Fibroblast of lung (primary cell): Measurements from ENCODE around the gene CRYBG2. TPM values are rescaled to one million over a fixed set of nuclear protein-coding genes. Genes with fewer than 3 reads are reported as not detected.

Experiments
- DNase-seq, 2 donors: peaks; one replicate each; pipeline versions ENCODE4 v3.0.0 to v3.0.0-alpha.2; 2010; ENCODE audit warnings: low read depth in 2 of 2
- H2AFZ ChIP-seq: 2 replicates; pipeline ENCODE4 v1.5.1; 2012; ENCODE audit warnings: low read length, control low read depth, inconsistent platforms
- H3K27ac ChIP-seq: 2 replicates; pipeline ENCODE4 v1.5.1; 2011; ENCODE audit warnings: low read length, control low read depth; ENCODE audit not compliant: insufficient read depth
- H3K27me3 ChIP-seq: 2 replicates; pipeline ENCODE4 v1.5.1; 2011; ENCODE audit warnings: mild to moderate bottlenecking, low read length; ENCODE audit not compliant: control insufficient read depth, insufficient read depth
- H3K36me3 ChIP-seq: 2 replicates; pipeline ENCODE4 v1.5.1; 2011; ENCODE audit warnings: low read length; ENCODE audit not compliant: control insufficient read depth, insufficient read depth
- H3K4me1 ChIP-seq: 2 replicates; pipeline ENCODE4 v1.5.1; 2011; ENCODE audit warnings: low read length; ENCODE audit not compliant: control insufficient read depth, insufficient read depth; ENCODE audit errors: extremely low read depth
- H3K4me2 ChIP-seq: 2 replicates; pipeline ENCODE4 v1.5.1; 2011; ENCODE audit warnings: low read length, control low read depth; ENCODE audit not compliant: insufficient read depth; ENCODE audit errors: extremely low read depth
- H3K4me3 ChIP-seq, 4 experiments: fragments of 200-600 bp in 1 of 4; sonication (generic) in 1 of 4; replicated peaks in 1 of 4; 2 replicates each; pipeline ENCODE4 v1.5.1; 2011 to 2016; ENCODE audit warnings: low read length in 4 of 4, low read depth in 3 of 4, mild to moderate bottlenecking in 3 of 4, control low read depth in 2 of 4, inconsistent platforms in 1 of 4, mixed read lengths in 1 of 4; ENCODE audit not compliant: insufficient read depth in 1 of 4; ENCODE audit errors: control extremely low read depth in 1 of 4
- H3K79me2 ChIP-seq: 2 replicates; pipeline ENCODE4 v1.5.1; 2012; ENCODE audit warnings: mild to moderate bottlenecking, low read length, inconsistent platforms; ENCODE audit not compliant: control insufficient read depth, insufficient read depth
- H3K9ac ChIP-seq: 2 replicates; pipeline ENCODE4 v1.5.1; 2011; ENCODE audit warnings: mild to moderate bottlenecking, low read length, control low read depth; ENCODE audit not compliant: insufficient read depth
- H3K9me3 ChIP-seq: 2 replicates; pipeline ENCODE4 v1.5.1; 2012; ENCODE audit warnings: low read depth, low read length; ENCODE audit not compliant: control insufficient read depth, insufficient read depth
- H4K20me1 ChIP-seq: 2 replicates; pipeline ENCODE4 v1.5.1; 2011; ENCODE audit warnings: low read length; ENCODE audit not compliant: control insufficient read depth, insufficient read depth; ENCODE audit errors: extremely low read depth
- CTCF ChIP-seq, 2 donors: IDR thresholded peaks in 1 of 2; conservative IDR thresholded peaks in 1 of 2; 1 replicate in 1 of 2; 2 replicates in 1 of 2; pipeline ENCODE4 v1.5.1; 2011 to 2012; ENCODE audit warnings: low read length in 2 of 2, control low read depth in 1 of 2, inconsistent platforms in 1 of 2, low read depth in 1 of 2, mild to moderate bottlenecking in 1 of 2
- EZH2 ChIP-seq: IDR thresholded peaks from 2 replicates; pipeline ENCODE4 v1.5.1; 2012; ENCODE audit warnings: low read length, control low read depth, mild to moderate bottlenecking; ENCODE audit errors: missing control alignments
- polyA plus RNA-seq, 2 donors: library from polyadenylated mRNA; depleted of rRNA in 1 of 2; stranded (reverse) in 1 of 2; unstranded in 1 of 2; fragments of >200 nt; gene quantifications; 2 replicates each; pipeline ENCODE4 v1.2.1, GENCODE V29; 2011 to 2012; ENCODE audit warnings: missing spikeins in 1 of 2
- total RNA-seq: library from RNA; depleted of rRNA; stranded (reverse); fragments of >200 nt; gene quantifications from 2 replicates; pipeline ENCODE4 v1.2.1, GENCODE V29; 2014

CRYBG2 gene
- total and polyA plus RNA-seq, 2 donors (not counting 1 experiment from before 2014, with no cell fraction given), result not detected

- Histone ChIP-seq H3K9ac (no peak overlapping the region), H3K4me1 (no peaks in the 10 kb centered on the region), H3K27ac (no peak overlapping the region), H3K27me3 (peaks cover 6% of the 10 kb centered on the region), H3K4me3 (no peak overlapping the region), H3K79me2 (no peaks in the 10 kb centered on the region), H3K9me3 (no peaks in the 10 kb centered on the region), H4K20me1 (no peaks in the 10 kb centered on the region), H2AFZ (no peak overlapping the region), H3K36me3 (no peaks in the 10 kb centered on the region), H3K4me2 (no peak overlapping the region)
- no peak for DNase-seq
- TF ChIP-seq CTCF (conservative IDR thresholded peaks at IDR 0.05 in 1 of 2, IDR thresholded peaks at IDR 0.05 in 1 of 2; ENCODE audit: low read depth in 1 of 2, low read length in 2 of 2) (no peak), EZH2 (no peak)
These were observed 14.1 kb upstream of the CRYBG2 start for GRCh38 chr1:26368006-26368405.

GRCh38 chr1:26367441-26367840, 13.5 kb upstream of the CRYBG2 start:
- Histone ChIP-seq H3K9me3 (no peaks in the 10 kb centered on the region), H3K4me3 (no peak overlapping the region), H3K27me3 (peaks cover 6% of the 10 kb centered on the region), H2AFZ (no peak overlapping the region), H3K4me2 (no peak overlapping the region), H3K79me2 (no peaks in the 10 kb centered on the region), H4K20me1 (no peaks in the 10 kb centered on the region), H3K9ac (no peak overlapping the region), H3K4me1 (no peaks in the 10 kb centered on the region), H3K36me3 (no peaks in the 10 kb centered on the region), H3K27ac (no peak overlapping the region)
- TF ChIP-seq CTCF (conservative IDR thresholded peaks at IDR 0.05 in 1 of 2, IDR thresholded peaks at IDR 0.05 in 1 of 2; ENCODE audit: low read depth in 1 of 2, low read length in 2 of 2) (no peak), EZH2 (no peak)
- DNase-seq, result no peak

GRCh38 chr1:26364956-26365355, 11.0 kb upstream of the CRYBG2 start:
- H3K9me3 ChIP-seq, result no peaks in the 10 kb centered on the region
- DNase-seq, result no peak
- H3K9ac ChIP-seq, result no peak overlapping the region
- peaks cover 31% of the 10 kb centered on the region for H3K27me3 ChIP-seq
- TF ChIP-seq CTCF (conservative IDR thresholded peaks at IDR 0.05 in 1 of 2, IDR thresholded peaks at IDR 0.05 in 1 of 2; ENCODE audit: low read depth in 1 of 2, low read length in 2 of 2) (no peak), EZH2 (no peak)
- H3K4me2 ChIP-seq, result no peak overlapping the region
- H3K79me2 ChIP-seq, result no peaks in the 10 kb centered on the region
- no peaks in the 10 kb centered on the region for H3K36me3 ChIP-seq
- peaks cover 2% of the 10 kb centered on the region for H3K4me1 ChIP-seq
- H3K4me3 ChIP-seq, result no peak overlapping the region
- no peak overlapping the region for H2AFZ ChIP-seq
- H3K27ac ChIP-seq, result no peak overlapping the region
- H4K20me1 ChIP-seq, result no peaks in the 10 kb centered on the region
